IMR-90 (cell line): Measurements from ENCODE around the gene PDIA4. TPM values are rescaled to one million over a fixed set of nuclear protein-coding genes. Genes with fewer than 3 reads are reported as not detected.

Experiments used
- ATAC-seq: fragments of 200-7000 bp; cut with Tn5 transposase; 2 replicates; pipeline ENCODE4 v1.9.1; 2020; ENCODE audit warnings: low read depth, mild to moderate bottlenecking, moderate library complexity
- BruUV-seq: library from RNA; stranded (reverse); fragments of 400-500 nt; replicated peaks from 2 replicates; lab custom pipeline; 2021; lab: Mats Ljungman, UMichigan
- CTCF ChIA-PET: fragments of 300-600 bp; formaldehyde crosslinking; extraction: SDS; loops from one replicate; lab custom pipeline; 2021; ENCODE audit warnings: antibody characterized with exemption; lab: Yijun Ruan, JAX
- POLR2A ChIA-PET: fragments of 300-600 bp; sonication (Branson Sonifier 250); formaldehyde crosslinking; loops from one replicate; lab custom pipeline; 2022; ENCODE audit warnings: antibody characterized with exemption; ENCODE audit not compliant: unreplicated experiment; lab: Charles Lee
- DNase-seq: peaks from one replicate; pipeline ENCODE4 v3.0.0; 2013
- H2AFZ ChIP-seq: replicated peaks from 2 replicates; pipeline ENCODE3; 2013; ENCODE audit warnings: low read length, mild to moderate bottlenecking; ENCODE audit not compliant: poor library complexity
- H2AK5ac ChIP-seq: 2 replicates; pipeline ENCODE4 v1.6.1; 2013; ENCODE audit warnings: low read depth, low read length, inconsistent platforms
- H2AK9ac ChIP-seq: replicated peaks from 2 replicates; pipeline ENCODE3; 2013; ENCODE audit warnings: mild to moderate bottlenecking, low read depth, low read length, moderate library complexity; ENCODE audit not compliant: poor library complexity
- H2BK120ac ChIP-seq: 2 replicates; pipeline ENCODE4 v1.6.1; 2013; ENCODE audit warnings: low read depth, low read length, inconsistent platforms
- H2BK15ac ChIP-seq: 3 replicates; pipeline ENCODE4 v1.6.1; 2013; ENCODE audit warnings: low read depth, low read length, inconsistent platforms
- H2BK20ac ChIP-seq: 2 replicates; pipeline ENCODE4 v1.6.1; 2013; ENCODE audit warnings: low read depth, mild to moderate bottlenecking, inconsistent platforms, low read length, moderate library complexity
- H2BK5ac ChIP-seq: 2 replicates; pipeline ENCODE4 v1.6.1; 2013; ENCODE audit warnings: mild to moderate bottlenecking, low read depth, low read length, inconsistent platforms; ENCODE audit not compliant: poor library complexity, severe bottlenecking
- H3K14ac ChIP-seq: replicated peaks from 2 replicates; pipeline ENCODE4 v1.6.1; 2013; ENCODE audit warnings: low read depth, low read length, inconsistent platforms
- H3K18ac ChIP-seq: 2 replicates; pipeline ENCODE4 v1.6.1; 2013; ENCODE audit warnings: low read depth, low read length, control low read depth
- H3K23ac ChIP-seq: 2 replicates; pipeline ENCODE4 v1.6.1; 2013; ENCODE audit warnings: low read depth, low read length, inconsistent platforms
- H3K27ac ChIP-seq: 2 replicates; pipeline ENCODE4 v1.5.1; 2013; ENCODE audit warnings: mild to moderate bottlenecking, control low read depth, low read length; ENCODE audit not compliant: insufficient read depth
- H3K27me3 ChIP-seq: 2 replicates; pipeline ENCODE4 v1.6.1; 2013; ENCODE audit warnings: low read length; ENCODE audit not compliant: control insufficient read depth, insufficient read depth
- H3K36me3 ChIP-seq: 2 replicates; pipeline ENCODE4 v1.6.1; 2013; ENCODE audit warnings: low read length, mixed read lengths; ENCODE audit not compliant: control insufficient read depth, insufficient read depth
- H3K4ac ChIP-seq: 2 replicates; pipeline ENCODE4 v1.6.1; 2013; ENCODE audit warnings: low read depth, low read length, inconsistent platforms
- H3K4me1 ChIP-seq: 2 replicates; pipeline ENCODE4 v1.6.1; 2013; ENCODE audit warnings: low read length, mixed read lengths; ENCODE audit not compliant: control insufficient read depth, insufficient read depth
- H3K4me2 ChIP-seq: 2 replicates; pipeline ENCODE4 v1.6.1; 2013; ENCODE audit warnings: low read depth, mild to moderate bottlenecking, control low read depth, low read length, moderate library complexity
- H3K4me3 ChIP-seq: 2 replicates; pipeline ENCODE4 v1.5.1; 2013; ENCODE audit warnings: low read depth, mild to moderate bottlenecking, control low read depth, low read length, moderate library complexity; ENCODE audit not compliant: insufficient read depth
- H3K56ac ChIP-seq: 2 replicates; pipeline ENCODE4 v1.6.1; 2013; ENCODE audit warnings: low read length, inconsistent platforms; ENCODE audit not compliant: insufficient read depth; ENCODE audit errors: extremely low read depth
- H3K79me1 ChIP-seq, 2 experiments: 2 replicates each; pipeline ENCODE4 v1.6.1; 2013; ENCODE audit warnings: low read length in 2 of 2, inconsistent platforms in 1 of 2, low read depth in 1 of 2
- H3K9ac ChIP-seq: 2 replicates; pipeline ENCODE4 v1.6.1; 2013; ENCODE audit warnings: low read depth, low read length, control low read depth
- H3K9me1 ChIP-seq: 2 replicates; pipeline ENCODE4 v1.6.1; 2013; ENCODE audit warnings: low read length, inconsistent platforms; ENCODE audit not compliant: insufficient read depth
- H3K9me3 ChIP-seq: 2 replicates; pipeline ENCODE4 v1.6.1; 2013; ENCODE audit warnings: low read length; ENCODE audit not compliant: control insufficient read depth, insufficient read depth
- H4K20me1 ChIP-seq: 2 replicates; pipeline ENCODE4 v1.6.1; 2013; ENCODE audit warnings: low read length, inconsistent platforms; ENCODE audit not compliant: insufficient read depth
- H4K5ac ChIP-seq: 2 replicates; pipeline ENCODE4 v1.6.1; 2013; ENCODE audit warnings: mild to moderate bottlenecking, low read depth, low read length, control low read depth
- H4K8ac ChIP-seq, 2 experiments: 2 replicates each; pipeline ENCODE4 v1.6.1; 2013; ENCODE audit warnings: low read depth in 2 of 2, low read length in 2 of 2, control low read depth in 1 of 2, inconsistent platforms in 1 of 2
- H4K91ac ChIP-seq: 2 replicates; pipeline ENCODE4 v1.6.1; 2013; ENCODE audit warnings: low read depth, low read length, inconsistent platforms; ENCODE audit not compliant: insufficient read depth
- CEBPB ChIP-seq: IDR thresholded peaks from 2 replicates; pipeline ENCODE4 v1.6.1; 2012; ENCODE audit warnings: low read depth, low read length, improper control_type of control experiment
- CHD1 ChIP-seq: IDR thresholded peaks from 2 replicates; pipeline ENCODE4 v1.6.1; 2012; ENCODE audit warnings: low read depth, low read length, improper control_type of control experiment
- NFE2L2 ChIP-seq: fragments of 150-350 bp; IDR thresholded peaks from 2 replicates; pipeline ENCODE4 v1.6.1; 2016; ENCODE audit warnings: low read depth, mild to moderate bottlenecking, low read length
- POLR2A ChIP-seq: IDR thresholded peaks from 2 replicates; pipeline ENCODE4 v1.6.1; 2012; ENCODE audit warnings: mild to moderate bottlenecking, low read depth, low read length
- RAD21 ChIP-seq: IDR thresholded peaks from 2 replicates; pipeline ENCODE4 v1.6.1; 2012; ENCODE audit warnings: low read length, improper control_type of control experiment
- USF2 ChIP-seq: fragments of 150-350 bp; IDR thresholded peaks from 2 replicates; pipeline ENCODE4 v1.6.1; 2017; ENCODE audit warnings: mild to moderate bottlenecking, antibody characterized with exemption, low read length, low read depth
- WGBS, 2 experiments: methylation state at CpG; one replicate each; pipeline versions ENCODE4 v1.1.5 to v1.1.7; 2013; ENCODE audit warnings: missing lambda C conversion rate in 2 of 2; ENCODE audit not compliant: insufficient read length in 1 of 2; ENCODE audit errors: extremely low coverage in 2 of 2; 5-methylcytosine and 5-hydroxymethylcytosine counted together
- dilution Hi-C: fragments of 300-500 bp; cut with HindIII; formaldehyde crosslinking; loops from one replicate; pipeline ENCODE4 v1.14.3; 2018; ENCODE audit warnings: low sequenced_read_pairs; ENCODE audit not compliant: unreplicated experiment
- in situ Hi-C: fragments of 300-500 bp; cut with MboI; formaldehyde crosslinking; loops from 3 replicates; pipeline ENCODE4 v1.14.3; 2019; ENCODE audit warnings: low sequenced_read_pairs, inconsistent platforms, mixed read lengths
- intact Hi-C: fragments of 100-400 bp; cut with micrococcal nuclease; formaldehyde crosslinking; loops from 2 replicates; pipeline ENCODE4 v1.10.0; 2022
- polyA plus RNA-seq, 3 experiments: library from polyadenylated mRNA; depleted of rRNA; stranded (reverse); fragments of >200 nt; gene quantifications; 2 replicates each; pipeline ENCODE4 v1.2.3, GENCODE V29; 2012; ENCODE audit warnings: low replicate concordance in 1 of 3
- total RNA-seq: library from RNA; depleted of rRNA; stranded (reverse); fragments of >200 nt; gene quantifications from 2 replicates; pipeline ENCODE4 v1.2.3, GENCODE V29; 2012

The PDIA4 gene
- total and polyA plus RNA-seq, 2 of the 4 experiments (the other 2 are of a cell fraction) = 241 to 304 TPM

DNA sequence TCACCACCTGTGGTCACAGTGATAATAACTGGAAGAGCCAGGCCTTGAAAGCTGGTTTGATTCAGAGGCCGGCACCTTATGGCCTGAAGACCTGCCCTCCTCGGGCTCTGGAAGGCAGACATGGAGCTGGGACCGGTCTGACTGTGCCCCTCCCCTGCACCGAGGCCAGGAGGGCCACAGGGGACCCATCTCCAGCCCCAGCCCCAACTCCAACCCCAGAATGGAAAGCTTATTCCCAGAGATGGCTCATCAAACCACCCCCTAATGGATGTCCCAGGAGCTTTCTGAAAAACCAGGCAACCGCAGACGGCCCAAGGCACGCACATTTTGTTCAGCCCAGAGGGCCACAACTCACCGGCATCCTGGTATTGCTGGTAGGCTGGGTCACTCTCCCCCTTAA is 16.8 kb downstream of the PDIA4 start:
- Histone ChIP-seq H2AK9ac (no peak overlapping the region), H3K9me1 (no peaks in the 10 kb centered on the region), H3K4me1 (no peaks in the 10 kb centered on the region), H3K36me3 (peaks cover 75% of the 10 kb centered on the region), H4K5ac (no peak overlapping the region), H3K14ac (no peak overlapping the region), H3K4me3 (no peak overlapping the region), H3K9ac (no peak overlapping the region), H4K91ac (no peak overlapping the region), H3K4me2 (no peak overlapping the region), H2BK5ac (no peak overlapping the region), H2AK5ac (no peak overlapping the region), H3K56ac (no peak overlapping the region), H3K23ac (no peak overlapping the region), H2BK15ac (no peak overlapping the region), H2BK120ac (no peak overlapping the region), H2AFZ (no peak overlapping the region), H3K18ac (no peak overlapping the region), H3K9me3 (no peaks in the 10 kb centered on the region), H3K4ac (no peak overlapping the region), H3K27ac (no peak overlapping the region), H3K27me3 (no peaks in the 10 kb centered on the region), H3K79me1 (peaks cover 0 to 30% of the 10 kb centered on the region in 2 experiments; a peak in 3 of 4 replicates), H4K20me1 (no peaks in the 10 kb centered on the region), H4K8ac (no peak overlapping the region), H2BK20ac (no peak overlapping the region)
- TF ChIP-seq POLR2A (no peak), NFE2L2 (no peak), RAD21 (no peak), CHD1 (no peak), USF2 (no peak), CEBPB (no peak)
- WGBS, 2 experiments = 100% methylated on average over 5 of the region's 8 CpGs; no CpG with 5 or more reads in 1 of the 2 experiments
- dilution Hi-C loops = no loop called here
- DNase-seq = no peak
- ChIA-PET POLR2A (no interaction called here), CTCF (no interaction called here)
- in situ Hi-C loops = no loop called here
- ATAC-seq = no peak
- intact Hi-C loops = no loop called here
- BruUV-seq = no TSS peak
